Measurements from ENCODE around the gene DNM3.

Gene DNM3

DNA sequence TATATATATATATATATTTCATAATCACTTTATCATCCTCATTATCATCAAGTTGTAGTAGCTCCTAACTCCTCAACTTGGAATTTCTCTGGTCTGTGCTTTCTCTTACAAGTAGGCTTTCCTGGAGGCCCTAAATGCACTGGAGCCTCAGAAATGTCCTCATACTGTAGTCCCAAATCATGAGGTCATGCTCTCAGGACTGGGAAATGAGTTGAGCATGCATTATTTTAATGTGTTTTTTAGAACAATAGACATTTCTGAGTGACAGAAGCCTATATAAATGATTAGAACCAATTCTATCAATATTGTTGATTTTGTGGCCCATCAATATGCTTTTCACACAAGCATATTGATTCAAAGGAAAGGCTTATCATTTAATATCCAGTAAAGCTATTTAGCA is 536.3 kb downstream of the DNM3 start:
- H3K4me3 Mint-ChIP-seq, result no peak overlapping the region

DNA sequence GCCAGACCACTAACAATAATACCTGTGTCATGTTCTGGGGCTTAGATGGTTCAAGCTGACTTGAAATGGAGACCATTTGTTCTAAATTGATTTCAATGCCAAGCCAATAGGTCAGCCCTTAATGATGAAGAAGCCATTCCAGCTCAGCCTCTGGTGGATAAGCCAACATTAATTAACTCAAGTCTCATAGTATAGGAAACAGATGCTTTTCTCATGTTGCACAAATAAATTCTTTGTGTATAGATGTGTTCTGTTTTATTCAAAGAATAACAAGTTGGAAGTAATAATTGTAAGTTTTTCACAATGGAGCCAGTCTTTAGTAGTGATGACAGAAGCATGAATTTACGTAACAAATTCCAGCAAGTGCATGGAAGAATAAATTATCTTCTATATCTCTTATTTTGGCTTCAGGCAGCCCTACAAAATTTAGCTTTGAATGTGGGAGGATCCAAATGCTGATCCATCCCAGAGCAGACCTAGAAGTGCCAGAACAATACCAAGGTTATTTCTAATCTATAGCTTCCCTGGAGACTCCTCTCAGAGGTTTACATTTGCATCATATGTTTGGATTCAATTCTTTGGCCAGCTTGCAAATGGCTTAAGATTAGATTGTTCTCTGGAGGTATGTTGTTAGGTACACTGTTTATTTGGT is 536.9 kb downstream of the DNM3 start:
- no peak for DNase-seq

More for the DNA sequence above, 536.3 kb downstream of the DNM3 start:
- TF ChIP-seq, protein P1, sequence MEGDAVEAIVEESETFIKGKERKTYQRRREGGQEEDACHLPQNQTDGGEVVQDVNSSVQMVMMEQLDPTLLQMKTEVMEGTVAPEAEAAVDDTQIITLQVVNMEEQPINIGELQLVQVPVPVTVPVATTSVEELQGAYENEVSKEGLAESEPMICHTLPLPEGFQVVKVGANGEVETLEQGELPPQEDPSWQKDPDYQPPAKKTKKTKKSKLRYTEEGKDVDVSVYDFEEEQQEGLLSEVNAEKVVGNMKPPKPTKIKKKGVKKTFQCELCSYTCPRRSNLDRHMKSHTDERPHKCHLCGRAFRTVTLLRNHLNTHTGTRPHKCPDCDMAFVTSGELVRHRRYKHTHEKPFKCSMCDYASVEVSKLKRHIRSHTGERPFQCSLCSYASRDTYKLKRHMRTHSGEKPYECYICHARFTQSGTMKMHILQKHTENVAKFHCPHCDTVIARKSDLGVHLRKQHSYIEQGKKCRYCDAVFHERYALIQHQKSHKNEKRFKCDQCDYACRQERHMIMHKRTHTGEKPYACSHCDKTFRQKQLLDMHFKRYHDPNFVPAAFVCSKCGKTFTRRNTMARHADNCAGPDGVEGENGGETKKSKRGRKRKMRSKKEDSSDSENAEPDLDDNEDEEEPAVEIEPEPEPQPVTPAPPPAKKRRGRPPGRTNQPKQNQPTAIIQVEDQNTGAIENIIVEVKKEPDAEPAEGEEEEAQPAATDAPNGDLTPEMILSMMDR (IDR thresholded peaks at IDR 0.05), result no peak
- Mint-ChIP-seq H3K9me3 (no peaks in the 10 kb centered on the region), H3K27ac (no peak overlapping the region), H3K36me3 (ENCODE audit: low read depth) (no peaks in the 10 kb centered on the region), H3K4me1 (peaks cover 26% of the 10 kb centered on the region), H3K27me3 (ENCODE audit: low read depth, poor library complexity) (no peaks in the 10 kb centered on the region)
- DNase-seq, result no peak

DNA sequence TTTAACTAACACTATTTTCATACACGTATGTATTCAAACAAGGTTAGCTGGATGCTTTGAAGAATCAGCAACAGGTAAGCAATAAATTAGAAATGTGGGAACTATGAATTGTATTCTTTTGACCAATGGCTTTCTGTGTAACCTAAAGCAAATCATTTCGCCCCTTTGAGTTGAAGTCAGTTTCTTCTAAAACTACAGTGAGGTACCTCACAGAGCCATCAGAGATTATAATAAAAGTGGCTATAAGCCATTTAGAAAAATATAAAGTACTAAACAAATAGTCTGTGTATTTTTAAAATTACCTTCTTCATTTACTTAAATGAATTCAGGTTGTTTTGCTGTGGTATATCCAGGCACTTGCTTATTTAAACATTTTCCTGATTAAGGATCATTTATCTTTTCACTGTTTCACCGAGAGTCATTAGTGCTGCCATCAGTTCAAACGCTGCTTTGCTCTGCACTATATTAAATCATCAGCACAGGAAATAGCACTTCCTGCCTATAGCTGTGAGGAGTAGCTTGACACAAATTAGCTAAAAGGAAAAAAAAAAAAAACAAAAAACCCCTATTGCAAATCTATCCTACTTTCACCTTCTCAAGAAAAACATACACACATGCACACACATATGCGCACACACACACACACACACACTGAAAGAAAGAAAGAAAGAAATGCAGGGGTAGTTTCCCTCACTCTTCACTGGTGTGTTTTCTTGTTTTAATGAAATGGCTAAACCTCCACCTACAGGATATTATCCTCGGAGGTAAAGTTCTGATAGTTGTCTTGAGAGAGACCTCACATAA is 539.3 kb downstream of the DNM3 start:
- Mint-ChIP-seq H3K36me3 (ENCODE audit: low read depth) (no peaks in the 10 kb centered on the region), H3K4me3 (peak overlapping the region; percentile 8), H3K9me3 (no peaks in the 10 kb centered on the region), H3K27ac (peak overlapping the region; percentile 81), H3K4me1 (peaks cover 44% of the 10 kb centered on the region), H3K27me3 (ENCODE audit: low read depth, poor library complexity) (peaks cover 2% of the 10 kb centered on the region)
- TF ChIP-seq, protein P1 (IDR thresholded peaks at IDR 0.05), result no peak
- no peak for DNase-seq

More for the DNA sequence above, 536.9 kb downstream of the DNM3 start:
- no peaks in the 10 kb centered on the region for H3K36me3 Mint-ChIP-seq (ENCODE audit: low read depth)
- no peaks in the 10 kb centered on the region for H3K27me3 Mint-ChIP-seq (ENCODE audit: low read depth, poor library complexity)
- H3K4me1 Mint-ChIP-seq, result peaks cover 33% of the 10 kb centered on the region
- H3K4me3 Mint-ChIP-seq, result no peak overlapping the region
- TF ChIP-seq, protein P1 (IDR thresholded peaks at IDR 0.05), result no peak
- no peaks in the 10 kb centered on the region for H3K9me3 Mint-ChIP-seq
- H3K27ac Mint-ChIP-seq, result no peak overlapping the region

DNA sequence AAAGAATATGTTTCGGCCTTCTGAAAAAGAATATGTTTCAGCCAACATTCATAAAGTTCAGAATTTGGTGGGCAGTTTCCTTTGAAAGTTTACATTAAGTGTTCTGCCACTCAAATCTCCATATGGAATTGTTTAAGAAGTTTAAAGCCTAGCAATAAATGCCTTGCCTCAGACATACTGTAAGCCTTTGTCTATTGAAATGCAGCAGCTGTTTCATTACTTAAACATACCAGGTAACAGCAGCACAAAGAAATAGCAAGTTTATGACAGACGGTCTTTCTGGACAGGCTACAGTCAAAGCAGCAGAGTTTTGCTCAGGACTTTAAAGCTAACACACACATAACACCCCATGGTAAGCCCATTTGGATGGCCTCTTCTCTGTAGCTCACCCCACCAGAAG is 540.6 kb downstream of the DNM3 start:
- peak overlapping the region; percentile 45 for H3K27ac Mint-ChIP-seq
- no peak overlapping the region for H3K4me3 Mint-ChIP-seq
- no peak for DNase-seq
- TF ChIP-seq, protein P1 (IDR thresholded peaks at IDR 0.05), result no peak
- H3K9me3 Mint-ChIP-seq, result no peaks in the 10 kb centered on the region
- peaks cover 2% of the 10 kb centered on the region for H3K27me3 Mint-ChIP-seq (ENCODE audit: low read depth, poor library complexity)
- H3K36me3 Mint-ChIP-seq (ENCODE audit: low read depth), result no peaks in the 10 kb centered on the region
- peaks cover 44% of the 10 kb centered on the region for H3K4me1 Mint-ChIP-seq

DNA sequence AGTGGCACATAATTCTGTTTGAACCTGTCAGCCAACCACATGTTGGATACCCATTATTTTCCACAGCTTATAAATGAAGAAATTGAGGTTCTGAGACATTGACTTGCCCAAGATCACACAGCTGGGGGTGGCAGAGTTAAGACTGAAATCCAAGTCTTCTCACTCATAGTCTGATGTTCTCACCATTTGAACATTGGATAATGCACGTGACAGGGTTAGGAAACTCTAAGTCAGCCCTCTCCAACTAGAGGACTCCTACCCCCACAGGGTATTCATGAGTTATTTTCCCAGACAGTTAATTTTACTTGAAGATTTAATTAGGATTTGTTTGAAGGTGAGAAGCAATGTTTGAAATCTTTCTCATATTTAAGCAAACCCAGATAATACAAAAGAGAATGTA is 541.1 kb downstream of the DNM3 start:
- Mint-ChIP-seq H3K4me1 (peaks cover 44% of the 10 kb centered on the region), H3K4me3 (no peak overlapping the region), H3K36me3 (ENCODE audit: low read depth) (no peaks in the 10 kb centered on the region), H3K27ac (no peak overlapping the region), H3K27me3 (ENCODE audit: low read depth, poor library complexity) (peaks cover 3% of the 10 kb centered on the region), H3K9me3 (no peaks in the 10 kb centered on the region)
- TF ChIP-seq, protein P1 (IDR thresholded peaks at IDR 0.05), result no peak
- no peak for DNase-seq
